Endodermal cell (in vitro differentiated cells): ENCODE measurements around the gene CMC2. TPM values are rescaled to one million over a fixed set of nuclear protein-coding genes. Genes with fewer than 3 reads are reported as not detected.

Experiments used
- DNase-seq: peaks from one replicate; pipeline ENCODE4 v3.0.0-alpha.2; 2017
- H3K27ac ChIP-seq: 2 replicates; pipeline ENCODE4 v1.5.1; 2013; ENCODE audit warnings: mild to moderate bottlenecking, low read depth, low read length, moderate library complexity
- H3K27me3 ChIP-seq: 2 replicates; pipeline ENCODE4 v1.6.1; 2013; ENCODE audit warnings: mild to moderate bottlenecking, low read length, moderate library complexity; ENCODE audit not compliant: insufficient read depth, control insufficient read depth, poor library complexity, severe bottlenecking
- H3K36me3 ChIP-seq: 2 replicates; pipeline ENCODE4 v1.7.0; 2013; ENCODE audit warnings: mild to moderate bottlenecking, low read length, moderate library complexity; ENCODE audit not compliant: control insufficient read depth, insufficient read depth
- H3K4me1 ChIP-seq: one replicate; pipeline ENCODE4 v1.7.0; 2013; ENCODE audit warnings: low read length; ENCODE audit not compliant: control insufficient read depth, insufficient read depth
- H3K4me3 ChIP-seq: 2 replicates; pipeline ENCODE4 v1.5.1; 2013; ENCODE audit warnings: mild to moderate bottlenecking, low read length, moderate library complexity
- H3K9ac ChIP-seq: 2 replicates; pipeline ENCODE4 v1.6.1; 2013; ENCODE audit warnings: mild to moderate bottlenecking, low read length, moderate library complexity; ENCODE audit not compliant: poor library complexity, severe bottlenecking; ENCODE audit errors: extremely low read depth
- H3K9me3 ChIP-seq: 2 replicates; pipeline ENCODE4 v1.6.1; 2013; ENCODE audit warnings: mild to moderate bottlenecking, low read length, moderate library complexity; ENCODE audit not compliant: control insufficient read depth
- H3K27ac Mint-ChIP-seq: 2 replicates; pipeline ENCODE4 v1.8.0; 2020; ENCODE audit warnings: mixed read lengths
- H3K27me3 Mint-ChIP-seq: 2 replicates; pipeline ENCODE4 v1.8.0; 2021; ENCODE audit warnings: mild to moderate bottlenecking, mixed read lengths; ENCODE audit not compliant: insufficient read depth
- H3K36me3 Mint-ChIP-seq: 2 replicates; pipeline ENCODE4 v1.8.0; 2020; ENCODE audit warnings: low read depth, mixed read lengths
- H3K4me1 Mint-ChIP-seq: 2 replicates; pipeline ENCODE4 v1.8.0; 2020; ENCODE audit warnings: mixed read lengths
- H3K4me3 Mint-ChIP-seq: 2 replicates; pipeline ENCODE4 v1.8.0; 2020; ENCODE audit warnings: mild to moderate bottlenecking, moderate library complexity, mixed read lengths
- H3K9me3 Mint-ChIP-seq: 2 replicates; pipeline ENCODE4 v1.8.0; 2020; ENCODE audit warnings: mild to moderate bottlenecking, mixed read lengths
- CTCF ChIP-seq: fragments of 200-600 bp; sonication (generic); conservative IDR thresholded peaks from 2 replicates; pipeline ENCODE4 v1.5.0; 2021; ENCODE audit warnings: antibody characterized with exemption, mild to moderate bottlenecking
- WGBS, 2 experiments: methylation state at CpG; one replicate each; pipeline versions ENCODE4 v1.1.5 to v1.1.7; 2013; ENCODE audit warnings: missing lambda C conversion rate in 2 of 2, mixed read lengths in 1 of 2; ENCODE audit not compliant: insufficient coverage in 1 of 2, insufficient read length in 1 of 2; 5-methylcytosine and 5-hydroxymethylcytosine counted together
- total RNA-seq, 2 donors: library from RNA; stranded (reverse); fragmentation: NEBNext Ultra II Directional in 1 of 2; extraction: Animal tissue kit (Norgen Biotek cat#: 25700) in 1 of 2; gene quantifications; 2 replicates in 1 of 2; 3 replicates in 1 of 2; pipeline ENCODE4 v1.2.1, GENCODE V29; 2021

Gene CMC2
- total RNA-seq, 2 donors from 2014 or later, result 73.8 to 103 TPM

GRCh38 chr16:80962879-80963278 is 43.8 kb downstream of the CMC2 start:
- Histone ChIP-seq H3K4me3 (no peak overlapping the region), H3K36me3 (no peaks in the 10 kb centered on the region), H3K9me3 (peaks cover 22% of the 10 kb centered on the region), H3K27ac (no peak overlapping the region), H3K27me3 (no peaks in the 10 kb centered on the region), H3K9ac (no peak overlapping the region), H3K4me1 (no peaks in the 10 kb centered on the region)
- WGBS, 2 experiments, result 88 to 100% methylated on average over 1 to 2 of the region's 2 CpGs
- TF ChIP-seq CTCF, result no peak
- Mint-ChIP-seq H3K27me3 (peaks cover 4% of the 10 kb centered on the region), H3K4me1 (no peaks in the 10 kb centered on the region), H3K27ac (no peak overlapping the region), H3K9me3 (peaks cover 29% of the 10 kb centered on the region), H3K36me3 (peaks cover 11% of the 10 kb centered on the region), H3K4me3 (no peak overlapping the region)
- no peak for DNase-seq

GRCh38 chr16:80958284-80958683 is 48.4 kb downstream of the CMC2 start:
- Mint-ChIP-seq H3K27ac (no peak overlapping the region), H3K27me3 (peaks cover 5% of the 10 kb centered on the region), H3K4me3 (no peak overlapping the region), H3K9me3 (peaks cover 42% of the 10 kb centered on the region), H3K4me1 (no peaks in the 10 kb centered on the region), H3K36me3 (peaks cover 4% of the 10 kb centered on the region)
- no peak for TF ChIP-seq CTCF
- H3K4me3 ChIP-seq, result no peak overlapping the region
- H3K9ac ChIP-seq, result no peak overlapping the region
- H3K36me3 ChIP-seq, result no peaks in the 10 kb centered on the region
- H3K4me1 ChIP-seq, result no peaks in the 10 kb centered on the region
- no peak for DNase-seq
- H3K27me3 ChIP-seq, result no peaks in the 10 kb centered on the region
- H3K9me3 ChIP-seq, result peaks cover 31% of the 10 kb centered on the region
- no peak overlapping the region for H3K27ac ChIP-seq

GRCh38 chr16:80954985-80955384 is 51.7 kb downstream of the CMC2 start:
- H3K27me3 ChIP-seq, result no peaks in the 10 kb centered on the region
- no peak overlapping the region for H3K4me3 Mint-ChIP-seq
- DNase-seq, result no peak
- H3K36me3 ChIP-seq, result no peaks in the 10 kb centered on the region
- 80 to 92% methylated on average over 2 to 5 of the region's 5 CpGs for WGBS, 2 experiments
- peaks cover 38% of the 10 kb centered on the region for H3K9me3 Mint-ChIP-seq
- no peak overlapping the region for H3K4me3 ChIP-seq
- H3K27ac ChIP-seq, result no peak overlapping the region
- no peaks in the 10 kb centered on the region for H3K4me1 Mint-ChIP-seq
- TF ChIP-seq CTCF, result no peak
- H3K27ac Mint-ChIP-seq, result no peak overlapping the region
- no peak overlapping the region for H3K9ac ChIP-seq
- no peaks in the 10 kb centered on the region for H3K4me1 ChIP-seq
- H3K36me3 Mint-ChIP-seq, result peaks cover 4% of the 10 kb centered on the region
- peaks cover 33% of the 10 kb centered on the region for H3K9me3 ChIP-seq
- peaks cover 6% of the 10 kb centered on the region for H3K27me3 Mint-ChIP-seq
